Activated CD4-positive, alpha-beta T cell treated with anti-CD3 and anti-CD28 coated beads for 36 hours (primary cell): ENCODE results near the gene TMEM145. TPM values are rescaled to one million over a fixed set of nuclear protein-coding genes. Genes with fewer than 3 reads are reported as not detected.

Source experiments
- ATAC-seq: fragments of 200-7000 bp; cut with Tn5 transposase; one replicate; pipeline ENCODE4 v1.10.0; 2021; ENCODE audit warnings: mild to moderate bottlenecking, moderate library complexity
- CTCF ChIA-PET: fragments of 350-600 bp; sonication (Branson Sonifier 250); formaldehyde crosslinking; loops from one replicate; lab custom pipeline; 2021; ENCODE audit warnings: antibody characterized with exemption; lab: Charles Lee
- POLR2A ChIA-PET: fragments of 350-600 bp; sonication (Branson Sonifier 250); formaldehyde crosslinking; loops from one replicate; lab custom pipeline; 2021; ENCODE audit warnings: antibody characterized with exemption, inconsistent platforms; lab: Charles Lee
- DNase-seq: peaks from one replicate; pipeline ENCODE4 v3.0.0-alpha.2; 2020
- H3K27ac Mint-ChIP-seq: one replicate; pipeline ENCODE4 v1.8.0; 2021; ENCODE audit warnings: mixed read lengths
- H3K27me3 Mint-ChIP-seq: one replicate; pipeline ENCODE4 v1.8.0; 2021; ENCODE audit warnings: mixed read lengths
- H3K36me3 Mint-ChIP-seq: one replicate; pipeline ENCODE4 v1.8.0; 2021; ENCODE audit warnings: low read depth, mixed read lengths
- H3K4me1 Mint-ChIP-seq: one replicate; pipeline ENCODE4 v1.8.0; 2021; ENCODE audit warnings: mixed read lengths
- H3K4me3 Mint-ChIP-seq: one replicate; pipeline ENCODE4 v1.8.0; 2021; ENCODE audit warnings: mild to moderate bottlenecking, moderate library complexity, mixed read lengths
- H3K9me3 Mint-ChIP-seq: one replicate; pipeline ENCODE4 v1.8.0; 2021; ENCODE audit warnings: low read depth, mixed read lengths
- intact Hi-C, 2 experiments: fragments of 100-400 bp; cut with DNase I in 1 of 2; cut with micrococcal nuclease in 1 of 2; formaldehyde crosslinking; loops; one replicate each; pipeline versions ENCODE4 v1.14.2 to v1.15.1; 2022 to 2024; cut with DNase I, micrococcal nuclease
- total RNA-seq, 2 experiments: library from RNA; stranded (reverse); gene quantifications; one replicate each; pipeline ENCODE4 v1.2.3, GENCODE V29; 2021

The TMEM145 gene
- total RNA-seq, 2 experiments from 2014 or later, result 0.53 to 0.69 TPM

DNA sequence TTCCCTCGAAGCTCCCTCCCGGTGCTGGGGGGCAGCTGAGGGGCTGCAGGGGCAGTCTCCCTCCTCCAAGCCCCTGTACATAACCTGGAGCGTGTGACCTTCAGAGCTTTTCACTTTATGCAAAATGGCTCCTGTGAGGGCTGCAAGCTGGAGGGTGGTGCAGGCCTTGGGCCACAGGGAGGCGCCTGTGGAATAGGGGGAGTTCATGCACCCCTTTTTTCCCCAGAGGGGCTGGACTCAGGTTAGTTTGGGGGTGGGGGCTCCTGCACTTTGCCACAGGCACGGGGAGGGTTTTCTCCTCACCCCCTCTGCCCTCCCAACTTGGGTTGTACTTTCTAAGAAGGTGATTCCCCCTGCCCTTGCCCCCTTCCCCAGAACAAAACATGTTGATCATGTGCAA lies 17.8 kb upstream of the TMEM145 start:
- no peaks in the 10 kb centered on the region for H3K9me3 Mint-ChIP-seq
- no peak for ATAC-seq
- POLR2A ChIA-PET, result no interaction called here
- H3K4me1 Mint-ChIP-seq, result no peaks in the 10 kb centered on the region
- DNase-seq, result peak; percentile 13
- CTCF ChIA-PET, result interaction anchor here (0.9 to 2.1 kb wide), 2 partner anchors 75 to 187 kb away, joined by 4 to 11 read pairs; partner anchors contain the start of gene ZNF526
- H3K4me3 Mint-ChIP-seq, result no peak overlapping the region
- H3K27ac Mint-ChIP-seq, result no peak overlapping the region
- peaks cover 14% of the 10 kb centered on the region for H3K36me3 Mint-ChIP-seq
- no peaks in the 10 kb centered on the region for H3K27me3 Mint-ChIP-seq
- intact Hi-C loops, result no loop called here

DNA sequence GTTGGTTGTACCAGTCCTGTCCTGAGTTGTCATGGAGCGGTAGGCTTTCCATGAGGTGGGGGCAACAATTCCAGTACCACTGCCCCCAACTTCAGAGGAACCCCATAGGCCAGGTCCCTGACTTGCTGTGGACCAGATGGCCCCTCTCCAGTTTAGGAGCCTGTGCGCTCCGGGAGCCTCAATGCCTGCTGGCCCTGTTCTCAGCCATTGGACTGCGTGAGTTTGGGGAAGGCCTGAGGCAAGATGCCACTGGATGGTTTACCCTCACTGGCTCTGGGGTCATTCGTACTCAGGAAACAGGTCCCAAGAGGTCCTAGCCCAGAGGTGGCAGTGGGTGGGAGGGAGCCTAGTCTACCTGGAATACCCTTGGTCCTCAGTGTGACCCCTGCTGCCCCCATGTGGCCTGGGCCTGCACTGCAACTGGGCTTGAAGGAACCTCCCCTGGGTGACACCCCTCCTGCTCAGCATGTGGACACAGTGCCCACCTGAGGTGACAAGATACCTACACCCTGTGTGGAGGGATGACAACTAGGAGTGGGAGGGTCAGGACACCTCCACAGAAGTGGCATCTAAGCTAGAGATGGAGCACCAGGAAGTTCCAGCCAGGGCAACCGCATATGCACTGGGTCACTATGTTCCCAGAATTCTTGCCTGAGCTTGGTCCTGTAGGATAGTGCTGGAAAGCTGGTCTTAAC lies 17.1 kb upstream of the TMEM145 start:
- Mint-ChIP-seq H3K27me3 (no peaks in the 10 kb centered on the region), H3K27ac (no peak overlapping the region), H3K4me3 (no peak overlapping the region), H3K4me1 (no peaks in the 10 kb centered on the region), H3K9me3 (no peaks in the 10 kb centered on the region), H3K36me3 (peaks cover 14% of the 10 kb centered on the region)
- intact Hi-C loops, result loop anchor here (1.0 to 2.0 kb wide), 2 partner anchors 163 to 187 kb away; no protein-coding TSS in a partner anchor
- peak; percentile 92 for DNase-seq
- peak; percentile 87 for ATAC-seq
- ChIA-PET POLR2A (interaction anchor here (0.5 kb wide), 1 partner anchor 222 kb away, joined by 4 read pairs; no protein-coding TSS in a partner anchor), CTCF (interaction anchor here (0.6 to 2.1 kb wide), 11 partner anchors 8 to 187 kb away, joined by 3 to 11 read pairs (median 4); partner anchors contain the start of gene ZNF526)

DNA sequence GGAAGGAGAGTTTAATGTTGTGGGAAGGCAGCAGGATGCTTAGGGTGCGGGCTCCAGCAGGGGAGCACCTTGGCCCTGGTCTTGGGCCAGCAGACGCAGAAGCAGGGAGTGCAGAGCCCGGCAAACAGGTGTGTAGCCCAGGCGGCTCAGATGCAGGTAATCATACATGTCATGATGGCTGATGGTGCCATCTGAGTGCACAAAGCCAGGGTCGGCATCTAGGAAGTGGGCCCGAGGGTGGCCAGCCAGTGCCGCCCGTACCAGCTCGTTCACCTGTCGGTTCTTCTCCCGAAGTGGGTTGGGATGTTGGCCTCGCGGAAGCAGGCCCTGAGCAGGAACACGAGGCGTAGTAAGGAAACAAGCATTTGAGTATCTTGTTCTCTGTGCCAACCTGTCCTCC lies 16.1 kb upstream of the TMEM145 start:
- POLR2A ChIA-PET, result no interaction called here
- Mint-ChIP-seq H3K9me3 (no peaks in the 10 kb centered on the region), H3K36me3 (peaks cover 9% of the 10 kb centered on the region), H3K27me3 (no peaks in the 10 kb centered on the region), H3K27ac (no peak overlapping the region), H3K4me3 (no peak overlapping the region), H3K4me1 (peaks cover 7% of the 10 kb centered on the region)
- DNase-seq (no peak), ATAC-seq (no peak)
- CTCF ChIA-PET, result interaction anchor here (0.9 to 2.1 kb wide), 8 partner anchors 9 to 188 kb away, joined by 3 to 11 read pairs (median 4); partner anchors contain the start of gene POU2F2
- intact Hi-C loops, result loop anchor here in 1 of 2 experiments (2.0 kb wide), 1 partner anchor 188 kb away; no protein-coding TSS in a partner anchor

DNA sequence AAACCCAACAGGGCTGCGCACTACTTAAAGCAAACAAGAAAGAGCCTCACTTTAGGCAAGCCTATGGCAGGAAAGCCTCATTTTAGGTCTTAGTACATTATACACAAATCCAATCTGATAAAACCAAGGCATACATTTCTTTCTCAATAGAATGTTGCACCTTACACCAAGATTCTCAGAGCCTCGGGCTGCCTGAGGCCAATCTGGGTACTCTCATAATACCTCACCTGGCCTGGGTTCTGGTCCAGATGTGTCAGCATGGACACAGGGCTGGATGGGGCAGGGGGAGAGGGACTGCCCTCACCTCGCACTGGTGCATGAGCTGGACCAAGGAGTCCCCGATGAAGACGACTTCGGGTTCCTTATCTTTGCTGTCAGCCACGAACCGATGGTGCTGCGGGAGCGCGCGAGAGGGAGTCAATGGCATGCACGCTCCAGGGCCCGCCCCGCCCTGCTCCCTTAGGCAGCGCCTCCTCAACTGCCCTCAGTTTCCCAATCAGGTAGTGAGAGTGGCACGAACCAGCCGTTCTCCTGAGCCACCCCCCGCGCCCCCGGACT lies 11.4 kb upstream of the TMEM145 start, which contains the start of gene PRR19:
Gene PRR19, plus strand, starts transcription at position 487 of the 558 bp plus-strand sequence. CDS start 7,453 bp downstream, outside the sequence.
- CTCF ChIA-PET, result interaction anchor here (0.6 to 1.3 kb wide), 6 partner anchors 22 to 766 kb away, joined by 3 to 6 read pairs (median 4); partner anchors contain the start of gene GSK3A
- Mint-ChIP-seq H3K4me1 (peaks cover 19% of the 10 kb centered on the region), H3K4me3 (peak within 1 kb of the TSS; percentile 83), H3K9me3 (no peaks in the 10 kb centered on the region), H3K27me3 (no peaks in the 10 kb centered on the region), H3K27ac (peak within 1 kb of the TSS; percentile 85), H3K36me3 (peaks cover 2% of the 10 kb centered on the region)
- intact Hi-C loops, result loop anchor here (1.0 to 2.0 kb wide), 11 partner anchors 12 to 226 kb away; partner anchors contain the start of genes GSK3A (in 2 of the 2), DEDD2 (in 1 of the 2), MEGF8 (in 1 of the 2) and POU2F2 (in 1 of the 2)
- peak; percentile 50 for DNase-seq
- ATAC-seq, result peak; percentile 25
- POLR2A ChIA-PET, result interaction anchor here (0.9 to 1.0 kb wide), 3 partner anchors 19 to 59 kb away, joined by 3 to 4 read pairs (median 4); partner anchors contain the start of gene GSK3A

DNA sequence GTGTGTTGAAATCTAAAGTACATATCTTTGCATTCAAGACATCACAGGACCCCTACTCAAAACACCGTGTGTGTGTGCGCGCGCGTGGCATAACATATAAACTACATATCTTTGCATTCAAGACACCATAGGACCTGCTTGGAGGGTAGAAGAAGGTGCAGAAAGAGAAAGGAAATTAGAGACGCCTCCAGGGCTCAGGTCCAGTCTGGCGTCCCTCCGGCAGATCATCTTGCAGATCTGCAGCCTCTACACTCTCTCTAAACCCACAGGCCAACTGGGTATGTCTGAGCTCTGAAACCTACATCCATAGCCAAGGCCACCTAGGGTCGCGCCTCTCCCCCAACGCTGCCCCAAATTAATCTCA lies 10.0 kb upstream of the TMEM145 start:
- CTCF ChIA-PET, result interaction anchor here (0.5 to 1.0 kb wide), 4 partner anchors 10 to 230 kb away, joined by 3 read pairs; no protein-coding TSS in a partner anchor
- H3K4me1 Mint-ChIP-seq, result peaks cover 19% of the 10 kb centered on the region
- POLR2A ChIA-PET, result interaction anchor here (1.0 kb wide), 1 partner anchor 60 kb away, joined by 4 read pairs; the partner anchor contains the start of gene GSK3A
- ATAC-seq (no peak), DNase-seq (no peak)
- peak overlapping the region; percentile 83 for H3K4me3 Mint-ChIP-seq
- no peaks in the 10 kb centered on the region for H3K36me3 Mint-ChIP-seq
- peak overlapping the region; percentile 85 for H3K27ac Mint-ChIP-seq
- no peaks in the 10 kb centered on the region for H3K27me3 Mint-ChIP-seq
- H3K9me3 Mint-ChIP-seq, result no peaks in the 10 kb centered on the region
- intact Hi-C loops, result loop anchor here in 1 of 2 experiments (2.0 kb wide), 1 partner anchor 60 kb away; the partner anchor contains the start of gene GSK3A

DNA sequence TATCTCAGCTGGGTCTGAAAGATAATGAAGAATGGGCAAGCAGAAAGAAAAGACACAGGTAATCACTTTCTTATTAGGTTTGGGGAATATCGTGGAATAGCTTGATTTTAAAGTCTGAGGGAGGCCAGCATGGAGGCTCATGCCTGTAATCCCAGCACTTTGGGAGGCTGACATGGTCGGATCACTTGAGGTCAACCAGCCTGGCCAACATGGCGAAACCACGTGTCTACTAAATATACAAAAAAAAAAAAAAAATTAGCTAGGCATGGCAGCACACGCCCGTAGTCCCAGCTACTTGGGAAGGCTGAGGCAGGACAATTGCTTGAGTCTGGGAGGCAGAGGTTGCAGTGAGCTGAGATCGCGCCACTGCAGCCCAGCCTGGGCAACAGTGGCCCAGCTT lies 9.2 kb upstream of the TMEM145 start:
- CTCF ChIA-PET, result interaction anchor here (0.6 to 0.7 kb wide), 2 partner anchors 27 to 416 kb away, joined by 3 to 4 read pairs; no protein-coding TSS in a partner anchor
- intact Hi-C loops, result loop anchor here in 1 of 2 experiments (2.0 kb wide), 1 partner anchor 61 kb away; the partner anchor contains the start of gene GSK3A
- Mint-ChIP-seq H3K27me3 (no peaks in the 10 kb centered on the region), H3K27ac (peak overlapping the region; percentile 15), H3K4me3 (no peak overlapping the region), H3K4me1 (peaks cover 19% of the 10 kb centered on the region), H3K36me3 (no peaks in the 10 kb centered on the region), H3K9me3 (no peaks in the 10 kb centered on the region)
- ATAC-seq (no peak), DNase-seq (no peak)
- POLR2A ChIA-PET, result no interaction called here

DNA sequence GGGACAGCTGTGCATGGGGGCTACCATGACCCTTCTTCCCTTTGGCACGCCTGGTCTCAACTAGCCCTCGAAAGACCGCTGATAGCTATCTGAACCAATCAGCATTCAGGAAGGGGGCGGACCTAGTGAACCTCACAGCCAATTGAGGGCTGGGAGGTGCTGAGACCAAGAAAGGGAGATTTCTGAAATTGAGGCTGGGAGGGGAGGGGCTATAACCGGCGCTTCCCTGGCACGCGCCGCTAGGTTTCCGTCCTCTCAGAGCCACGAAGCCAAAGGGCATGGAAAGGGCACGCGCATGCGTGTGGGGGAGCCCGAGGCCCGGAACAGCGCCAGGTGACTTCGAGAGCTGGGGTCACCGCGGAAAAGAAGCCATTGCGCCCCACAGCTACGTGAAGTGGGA lies 6.5 kb upstream of the TMEM145 start:
- POLR2A ChIA-PET, result no interaction called here
- Mint-ChIP-seq H3K9me3 (no peaks in the 10 kb centered on the region), H3K4me3 (no peak overlapping the region), H3K36me3 (no peaks in the 10 kb centered on the region), H3K4me1 (peaks cover 13% of the 10 kb centered on the region), H3K27ac (no peak overlapping the region), H3K27me3 (peaks cover 5% of the 10 kb centered on the region)
- no peak for DNase-seq
- no peak for ATAC-seq
- intact Hi-C loops, result no loop called here
- CTCF ChIA-PET, result interaction anchor here (0.9 to 1.3 kb wide), 2 partner anchors 10 to 134 kb away, joined by 4 read pairs; no protein-coding TSS in a partner anchor

DNA sequence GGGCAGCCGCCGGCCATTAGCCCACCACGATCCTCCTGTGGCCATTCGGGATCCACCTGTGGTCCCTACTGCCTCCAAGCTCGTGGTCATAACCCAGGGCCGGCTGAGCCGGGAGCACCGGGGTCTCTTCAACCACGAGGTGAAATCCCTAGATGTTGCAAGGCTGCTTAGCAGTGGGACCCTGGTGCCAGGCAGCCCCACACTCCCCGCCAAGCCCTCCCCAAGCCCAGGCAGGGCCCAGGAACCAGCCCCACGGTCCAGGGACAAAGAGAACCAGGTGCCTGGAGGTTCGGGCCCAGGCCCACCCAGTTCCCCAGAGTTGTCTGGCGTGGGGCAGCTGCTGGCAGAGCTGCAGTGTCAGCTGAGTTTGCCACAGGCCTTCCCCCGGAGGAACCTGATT lies 3.4 kb upstream of the TMEM145 start:
- ATAC-seq (no peak), DNase-seq (no peak)
- Mint-ChIP-seq H3K36me3 (no peaks in the 10 kb centered on the region), H3K27me3 (peaks cover 23% of the 10 kb centered on the region), H3K4me3 (no peak overlapping the region), H3K27ac (no peak overlapping the region), H3K9me3 (no peaks in the 10 kb centered on the region), H3K4me1 (peaks cover 9% of the 10 kb centered on the region)
- intact Hi-C loops, result no loop called here
- POLR2A ChIA-PET, result no interaction called here
- CTCF ChIA-PET, result no interaction called here

DNA sequence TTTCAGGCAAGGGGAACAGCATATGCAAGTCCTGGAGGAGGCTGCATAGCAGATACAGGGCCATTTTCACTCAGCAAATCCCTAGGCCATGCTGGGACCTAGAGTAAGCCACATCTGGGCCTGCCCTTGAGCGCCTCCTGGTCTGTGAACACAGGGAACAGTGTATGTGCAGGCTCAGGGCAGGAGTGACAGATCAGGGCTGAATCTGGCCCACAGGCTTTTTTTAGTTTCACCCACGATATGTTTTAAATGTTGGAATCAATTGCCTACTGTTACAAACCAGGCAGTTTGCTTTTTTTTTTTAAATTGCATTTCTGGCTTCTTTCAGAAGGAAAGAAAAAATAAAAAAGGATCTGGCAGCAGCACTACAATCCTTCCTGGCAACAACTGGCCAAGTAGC lies 1.5 kb upstream of the TMEM145 start:
- POLR2A ChIA-PET, result no interaction called here
- peaks cover 28% of the 10 kb centered on the region for H3K27me3 Mint-ChIP-seq
- CTCF ChIA-PET, result no interaction called here
- ATAC-seq (no peak), DNase-seq (no peak)
- H3K4me1 Mint-ChIP-seq, result peaks cover 9% of the 10 kb centered on the region
- no peak overlapping the region for H3K27ac Mint-ChIP-seq
- H3K4me3 Mint-ChIP-seq, result no peak overlapping the region
- no peaks in the 10 kb centered on the region for H3K36me3 Mint-ChIP-seq
- no peaks in the 10 kb centered on the region for H3K9me3 Mint-ChIP-seq
- intact Hi-C loops, result no loop called here

DNA sequence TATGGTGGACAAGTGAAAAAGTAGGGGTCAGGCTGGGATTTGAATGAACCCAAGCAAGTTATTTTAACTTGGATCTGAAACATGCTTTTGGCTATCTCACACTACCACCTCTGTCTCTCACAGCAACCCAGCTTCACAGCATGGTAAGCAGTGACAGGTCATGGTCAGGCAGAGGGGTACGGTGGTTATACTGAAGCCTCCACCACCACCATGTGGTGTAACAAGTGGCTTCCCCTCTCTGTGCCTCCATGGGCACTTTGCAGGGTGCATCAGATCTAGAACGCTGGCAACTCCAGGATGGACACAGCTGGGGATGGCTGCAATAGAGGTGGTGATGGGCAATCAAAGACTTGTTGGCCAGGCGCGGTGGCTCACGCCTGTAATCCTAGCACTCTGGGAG lies 739 bp upstream of the TMEM145 start:
- Mint-ChIP-seq H3K4me1 (peaks cover 13% of the 10 kb centered on the region), H3K9me3 (no peaks in the 10 kb centered on the region), H3K27me3 (peaks cover 30% of the 10 kb centered on the region), H3K4me3 (peak overlapping the region; percentile 47), H3K36me3 (no peaks in the 10 kb centered on the region), H3K27ac (no peak overlapping the region)
- ChIA-PET POLR2A (no interaction called here), CTCF (no interaction called here)
- DNase-seq, result no peak
- intact Hi-C loops, result no loop called here
- no peak for ATAC-seq
